Subcutaneous adipose tissue (tissue), 4 donors: ENCODE measurements around the gene NUP93. TPM values are rescaled to one million over a fixed set of nuclear protein-coding genes. Genes with fewer than 3 reads are reported as not detected.

Source experiments
- total RNA-seq, 4 donors: library from RNA; depleted of rRNA; stranded (reverse); fragments of >200 nt; gene quantifications; one replicate each; pipeline ENCODE4 v1.1.0, GENCODE V29; 2016
- TF ChIP-seq, protein P1 (sequence below): fragments of 450-650 bp; IDR thresholded peaks from one replicate; pipeline ENCODE4 v1.5.1; 2016; ENCODE audit warnings: low read depth, mild to moderate bottlenecking, control low read depth, antibody characterized with exemption, moderate library complexity

NUP93 gene
- total RNA-seq, 4 donors from 2014 or later, result 28.4 to 57.6 (median 47.5) TPM

DNA sequence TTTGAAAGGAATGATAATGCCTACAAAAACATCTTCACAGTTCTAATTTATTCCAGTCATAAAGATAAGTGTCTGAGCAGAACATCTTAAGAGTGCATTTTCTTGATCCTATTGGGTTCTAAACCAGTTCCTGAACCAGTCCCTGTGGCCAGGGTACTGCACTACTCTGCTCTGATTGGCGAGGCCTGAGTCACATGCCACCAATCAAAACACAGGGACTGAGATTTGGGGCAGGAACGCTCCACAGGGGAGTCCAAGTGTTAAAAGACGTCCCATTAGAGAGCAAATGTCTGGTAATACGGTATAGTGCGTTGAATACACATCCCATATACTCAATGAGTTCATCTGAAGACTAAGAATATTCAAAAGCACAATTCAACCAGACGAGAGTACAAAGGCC, 3.0 kb upstream of the NUP93 start:
- TF ChIP-seq, protein P1, sequence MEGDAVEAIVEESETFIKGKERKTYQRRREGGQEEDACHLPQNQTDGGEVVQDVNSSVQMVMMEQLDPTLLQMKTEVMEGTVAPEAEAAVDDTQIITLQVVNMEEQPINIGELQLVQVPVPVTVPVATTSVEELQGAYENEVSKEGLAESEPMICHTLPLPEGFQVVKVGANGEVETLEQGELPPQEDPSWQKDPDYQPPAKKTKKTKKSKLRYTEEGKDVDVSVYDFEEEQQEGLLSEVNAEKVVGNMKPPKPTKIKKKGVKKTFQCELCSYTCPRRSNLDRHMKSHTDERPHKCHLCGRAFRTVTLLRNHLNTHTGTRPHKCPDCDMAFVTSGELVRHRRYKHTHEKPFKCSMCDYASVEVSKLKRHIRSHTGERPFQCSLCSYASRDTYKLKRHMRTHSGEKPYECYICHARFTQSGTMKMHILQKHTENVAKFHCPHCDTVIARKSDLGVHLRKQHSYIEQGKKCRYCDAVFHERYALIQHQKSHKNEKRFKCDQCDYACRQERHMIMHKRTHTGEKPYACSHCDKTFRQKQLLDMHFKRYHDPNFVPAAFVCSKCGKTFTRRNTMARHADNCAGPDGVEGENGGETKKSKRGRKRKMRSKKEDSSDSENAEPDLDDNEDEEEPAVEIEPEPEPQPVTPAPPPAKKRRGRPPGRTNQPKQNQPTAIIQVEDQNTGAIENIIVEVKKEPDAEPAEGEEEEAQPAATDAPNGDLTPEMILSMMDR, result no peak

DNA sequence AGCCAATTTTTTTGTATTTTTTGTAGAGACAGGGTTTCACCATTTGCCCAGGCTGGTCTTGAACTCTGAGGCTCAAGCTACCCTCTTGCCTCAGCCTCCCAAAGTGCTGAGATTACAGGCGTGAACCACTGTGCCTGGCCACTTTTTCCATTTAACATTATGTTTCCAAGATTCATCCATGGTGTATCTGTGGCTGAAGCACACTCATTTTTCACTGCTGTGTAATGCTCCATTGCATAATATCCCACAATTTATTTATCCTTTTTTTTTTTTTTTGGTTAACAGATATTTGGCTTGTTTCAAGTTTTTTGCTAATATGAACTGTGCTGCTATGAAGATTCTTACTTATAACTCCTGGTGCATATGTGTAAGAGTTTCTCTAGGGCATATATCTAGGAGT, 1.9 kb upstream of the NUP93 start:
- TF ChIP-seq, protein P1, result no peak

DNA sequence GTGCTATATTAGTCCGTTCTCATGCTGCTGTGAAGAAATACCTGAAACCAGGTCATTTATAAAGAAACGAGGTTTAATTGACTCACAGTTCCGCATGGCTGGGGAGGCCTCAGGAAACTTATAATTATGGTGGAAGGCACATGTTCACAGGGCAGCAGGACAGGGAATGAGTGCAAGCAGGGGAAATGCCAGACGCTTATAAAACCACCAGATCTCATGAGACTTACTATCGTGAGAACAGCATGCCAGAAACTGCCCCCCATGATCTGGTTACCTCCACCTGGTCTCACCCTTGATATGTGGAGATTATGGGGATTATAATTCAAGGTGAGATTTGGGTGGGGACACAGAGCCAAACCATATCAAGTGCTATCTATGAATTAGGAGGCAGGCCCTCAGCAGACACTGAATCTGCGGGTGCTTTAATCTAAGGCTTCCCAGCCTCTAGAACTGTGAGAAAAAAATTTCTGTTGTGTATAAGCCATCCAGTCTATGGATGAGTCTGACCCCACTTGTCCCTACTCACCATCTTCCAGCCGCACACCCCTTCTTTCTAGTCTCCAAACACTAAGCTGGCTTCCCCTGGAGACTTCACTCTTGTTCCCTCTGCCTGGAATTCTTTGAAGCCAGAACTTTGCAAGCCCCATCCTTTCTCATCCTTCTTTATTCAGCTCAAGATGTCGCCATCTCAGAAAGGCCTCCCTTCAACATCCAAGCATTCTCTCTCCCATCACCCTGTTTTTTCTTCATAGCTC, 772 bp upstream of the NUP93 start:
- TF ChIP-seq, protein P1, result no peak

DNA sequence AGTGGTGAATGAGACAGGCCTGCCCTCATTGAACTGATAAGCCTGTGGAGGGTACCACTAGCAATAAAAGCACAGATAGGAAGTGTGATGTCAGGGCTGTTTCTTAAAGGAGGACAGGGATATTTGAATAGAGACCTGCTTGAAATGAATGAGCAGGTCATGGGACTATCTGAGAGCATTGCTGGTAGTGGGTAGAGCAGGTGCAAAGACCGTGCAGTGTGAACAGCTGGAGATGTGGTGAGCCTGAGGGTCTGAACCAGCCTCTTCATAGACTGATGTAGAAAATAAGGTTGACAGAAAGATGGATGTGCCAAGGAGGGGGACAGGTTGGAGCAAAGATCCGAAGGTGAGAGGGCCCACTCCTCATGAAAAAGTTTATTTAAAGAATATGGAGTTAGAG, 2.4 kb downstream of the NUP93 start:
- TF ChIP-seq, protein P1, result no peak

DNA sequence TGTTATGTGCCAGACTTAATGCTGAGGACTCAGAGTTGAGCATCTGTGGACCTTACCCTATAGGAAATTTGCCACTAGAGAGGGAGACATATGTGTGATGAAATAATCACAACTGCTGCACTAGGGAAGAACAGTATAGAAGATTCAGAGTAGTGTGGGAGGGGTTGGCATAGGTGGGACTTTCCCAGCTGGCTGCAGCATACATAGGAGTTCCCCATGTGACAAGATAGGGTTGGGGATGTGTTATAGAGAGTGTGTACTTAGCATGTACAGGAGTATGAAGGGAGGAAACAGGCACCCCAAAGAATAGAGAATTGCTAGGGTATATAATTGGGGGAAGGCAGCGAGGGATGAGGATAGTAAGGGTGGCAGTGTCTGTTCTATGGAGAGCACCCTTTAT, 2.9 kb downstream of the NUP93 start:
- TF ChIP-seq, protein P1, result no peak

DNA sequence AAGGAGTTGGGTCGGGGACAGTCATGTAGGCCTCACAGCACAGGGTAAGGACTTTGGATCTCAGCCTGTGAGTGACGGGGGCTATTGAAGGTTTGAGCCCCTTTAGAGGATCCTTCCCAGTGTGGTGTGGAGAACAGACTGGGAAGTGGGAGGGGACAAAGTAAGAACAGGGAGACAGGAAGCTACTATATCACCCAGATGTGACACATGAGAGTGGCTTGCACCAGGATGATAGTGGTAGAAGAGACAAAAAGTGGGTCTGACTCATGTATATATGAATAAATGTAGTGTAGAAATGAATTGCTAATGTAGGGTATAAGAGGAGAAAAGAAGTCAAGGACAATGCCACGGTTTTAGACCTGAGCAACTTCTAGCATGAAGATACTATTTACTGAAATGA, 4.5 kb downstream of the NUP93 start:
- TF ChIP-seq, protein P1, result no peak

DNA sequence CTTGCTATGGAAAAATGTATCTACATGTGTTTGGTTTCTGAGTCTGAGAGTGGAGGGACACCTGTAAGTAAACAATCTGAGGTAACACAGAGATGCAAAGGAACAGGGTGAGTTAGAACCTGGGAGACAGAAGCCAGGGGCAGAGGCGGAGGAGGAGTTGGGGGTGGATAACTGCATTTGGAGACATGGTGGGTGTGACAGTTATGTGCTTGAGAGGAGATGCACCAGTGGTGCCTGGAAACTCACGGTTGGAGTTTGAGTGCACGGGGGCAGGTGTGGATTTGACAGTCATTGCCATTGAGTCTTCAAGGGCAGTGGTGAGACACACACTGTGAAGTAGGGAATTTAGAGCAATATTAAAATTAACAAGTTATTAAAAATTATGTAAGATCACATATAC, 6.5 kb downstream of the NUP93 start:
- TF ChIP-seq, protein P1, result no peak
